SK-MEL-5 (cell line): Measurements from ENCODE around the gene CRACR2B. TPM values are rescaled to one million over a fixed set of nuclear protein-coding genes. Genes with fewer than 3 reads are reported as not detected.

ENCODE experiments used
- DNase-seq: peaks from one replicate; pipeline ENCODE4 v3.0.0-alpha.2; 2016; ENCODE audit warnings: low read depth, low spot score
- in situ Hi-C: cut with HindIII; loops from 2 replicates; pipeline ENCODE4 v1.10.0; 2016; ENCODE audit warnings: low sequenced_read_pairs, high pct_unique_total_duplicates, low pct_unique_long_range_greater_than_20kb
- total RNA-seq: library from RNA; depleted of rRNA; stranded (reverse); fragments of >200 nt; shearing (Covaris generic); gene quantifications from 2 replicates; pipeline ENCODE4 v1.2.3, GENCODE V29; 2014

Gene CRACR2B
- total RNA-seq, 1 experiment from 2014 or later, result not detected

DNA sequence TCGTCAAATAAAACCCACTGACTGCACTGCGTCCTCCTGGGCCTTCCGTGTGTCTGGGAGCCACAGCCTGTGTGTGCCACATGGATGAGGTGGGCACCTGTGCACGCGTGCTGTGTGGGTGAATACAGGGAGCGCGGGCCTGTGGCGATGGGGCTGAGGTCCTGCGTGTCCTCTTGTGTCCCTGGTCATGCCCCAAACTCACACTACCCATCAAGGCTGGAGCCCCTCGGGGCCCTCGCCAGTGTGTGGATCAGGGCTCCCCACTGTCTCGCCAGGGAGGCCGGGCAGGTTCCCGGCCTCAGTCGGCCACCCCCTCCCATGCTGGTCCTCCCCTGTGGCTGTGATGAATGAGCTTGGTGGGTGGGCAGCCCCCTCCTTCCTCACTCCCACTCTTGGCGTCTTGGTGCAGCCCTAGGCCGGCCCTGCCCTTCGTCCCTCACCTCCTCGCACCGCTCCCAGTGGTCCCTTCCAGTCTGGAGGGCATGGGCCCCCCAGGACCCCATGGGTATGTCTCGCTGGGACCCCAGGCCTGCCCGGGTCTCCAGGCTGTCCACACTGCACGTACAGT is 4.3 kb downstream of the CRACR2B start:
- DNase-seq, result no peak
- in situ Hi-C loops, result no loop called here

- in situ Hi-C loops, result no loop called here
- DNase-seq, result peak; percentile 59
Observed at GRCh38 chr11:832529-833113, 4.9 kb downstream of the CRACR2B start, which contains the start of gene CD151. TSS of gene CD151 (plus strand) at chr11:832952. CDS start at chr11:836070, 3,118 bp downstream.

- no peak for DNase-seq
- in situ Hi-C loops, result no loop called here
Observed at GRCh38 chr11:833114-833791, 5.5 kb downstream of the CRACR2B start.

GRCh38 chr11:833849-834311 is 6.2 kb downstream of the CRACR2B start:
- DNase-seq, result no peak
- in situ Hi-C loops, result no loop called here

- DNase-seq, result peak; percentile 45
- in situ Hi-C loops, result no loop called here
Observed at GRCh38 chr11:834371-835316, 6.9 kb downstream of the CRACR2B start.

- no peak for DNase-seq
- in situ Hi-C loops, result no loop called here
Observed at GRCh38 chr11:836274-836673, 8.6 kb downstream of the CRACR2B start.

- in situ Hi-C loops, result no loop called here
- no peak for DNase-seq
Observed at GRCh38 chr11:836700-837099, 9.0 kb downstream of the CRACR2B start.

DNA sequence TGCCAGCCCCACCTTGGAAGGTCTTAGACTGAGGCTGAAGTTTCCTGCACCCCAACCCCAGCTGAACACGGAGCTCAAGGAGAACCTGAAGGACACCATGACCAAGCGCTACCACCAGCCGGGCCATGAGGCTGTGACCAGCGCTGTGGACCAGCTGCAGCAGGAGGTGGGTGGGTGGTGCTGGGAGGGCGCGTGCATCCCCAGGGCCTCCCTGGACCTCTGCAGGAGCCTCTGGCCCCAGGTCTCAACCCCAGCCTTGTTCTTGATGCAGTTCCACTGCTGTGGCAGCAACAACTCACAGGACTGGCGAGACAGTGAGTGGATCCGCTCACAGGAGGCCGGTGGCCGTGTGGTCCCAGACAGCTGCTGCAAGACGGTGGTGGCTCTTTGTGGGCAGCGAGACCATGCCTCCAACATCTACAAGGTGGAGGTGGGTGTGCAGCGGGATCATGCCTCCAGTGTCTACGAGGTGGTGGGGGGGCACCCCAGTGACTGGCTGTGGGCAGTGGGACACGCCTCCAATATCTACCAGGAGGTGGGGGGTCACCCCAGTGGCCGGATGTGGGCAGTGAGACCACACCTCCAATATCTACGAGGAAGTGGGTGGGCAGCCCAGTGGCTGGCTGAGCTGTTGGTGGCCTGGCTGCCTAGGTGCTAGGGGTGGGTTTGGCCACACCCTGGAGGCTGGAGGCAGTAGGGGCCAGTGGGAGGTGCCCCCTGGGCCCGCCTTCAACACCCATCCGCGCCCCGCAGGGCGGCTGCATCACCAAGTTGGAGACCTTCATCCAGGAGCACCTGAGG is 9.7 kb downstream of the CRACR2B start:
- in situ Hi-C loops, result no loop called here
- no peak for DNase-seq

DNA sequence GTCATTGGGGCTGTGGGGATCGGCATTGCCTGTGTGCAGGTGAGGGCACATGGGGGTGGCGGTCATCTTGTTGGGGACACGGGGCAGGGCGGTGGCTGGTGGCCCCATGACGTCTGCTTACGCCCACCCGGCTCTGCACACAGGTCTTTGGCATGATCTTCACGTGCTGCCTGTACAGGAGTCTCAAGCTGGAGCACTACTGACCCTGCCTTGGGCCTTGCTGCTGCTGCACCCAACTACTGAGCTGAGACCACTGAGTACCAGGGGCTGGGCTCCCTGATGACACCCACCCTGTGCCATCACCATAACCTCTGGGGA is 10.2 kb downstream of the CRACR2B start:
- DNase-seq, result no peak
- in situ Hi-C loops, result no loop called here

- in situ Hi-C loops, result no loop called here
- DNase-seq, result peak; percentile 67
Observed at GRCh38 chr11:838441-839279, 10.9 kb downstream of the CRACR2B start.

GRCh38 chr11:839280-839623 is 11.5 kb downstream of the CRACR2B start:
- DNase-seq, result no peak
- in situ Hi-C loops, result no loop called here

DNA sequence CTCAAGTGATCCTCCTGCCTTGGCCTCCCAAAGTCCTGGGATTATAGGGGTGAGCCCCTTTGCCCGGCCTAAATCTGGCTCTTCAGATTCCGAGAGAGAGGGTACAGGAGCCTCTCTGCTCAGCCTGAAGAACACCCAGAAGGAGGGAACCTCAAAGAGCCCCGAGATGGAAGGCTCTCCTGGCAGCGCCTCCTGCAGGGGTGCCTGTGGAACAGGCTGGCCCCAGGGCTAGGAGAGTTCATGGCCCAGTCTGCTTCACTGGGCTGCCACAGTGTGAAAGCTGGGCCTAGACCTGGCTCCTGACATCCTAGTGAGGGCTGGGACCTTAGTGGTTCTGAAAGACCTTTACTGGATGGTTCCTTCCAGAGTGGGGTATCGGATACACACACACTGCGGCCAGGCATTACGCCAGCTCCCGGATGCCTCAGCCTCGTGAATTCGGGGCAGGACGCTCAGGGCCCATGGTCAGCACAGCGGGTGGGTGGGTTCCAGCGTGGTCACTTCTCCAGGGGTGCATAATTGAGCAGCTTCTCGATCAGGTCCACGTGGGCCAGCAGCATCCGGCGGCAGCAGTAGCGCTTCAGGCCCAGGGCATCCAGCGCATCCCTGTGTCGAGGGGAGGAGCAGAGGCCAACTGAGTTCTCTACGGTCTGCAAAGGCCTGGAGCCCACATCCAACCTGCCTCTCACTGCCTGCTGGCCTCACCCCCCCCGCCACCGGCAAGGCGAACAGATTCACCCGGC is 12.3 kb downstream of the CRACR2B start:
- in situ Hi-C loops, result no loop called here
- DNase-seq, result peak; percentile 46

GRCh38 chr11:841981-842369 is 14.3 kb downstream of the CRACR2B start:
- in situ Hi-C loops, result no loop called here
- DNase-seq, result no peak

DNA sequence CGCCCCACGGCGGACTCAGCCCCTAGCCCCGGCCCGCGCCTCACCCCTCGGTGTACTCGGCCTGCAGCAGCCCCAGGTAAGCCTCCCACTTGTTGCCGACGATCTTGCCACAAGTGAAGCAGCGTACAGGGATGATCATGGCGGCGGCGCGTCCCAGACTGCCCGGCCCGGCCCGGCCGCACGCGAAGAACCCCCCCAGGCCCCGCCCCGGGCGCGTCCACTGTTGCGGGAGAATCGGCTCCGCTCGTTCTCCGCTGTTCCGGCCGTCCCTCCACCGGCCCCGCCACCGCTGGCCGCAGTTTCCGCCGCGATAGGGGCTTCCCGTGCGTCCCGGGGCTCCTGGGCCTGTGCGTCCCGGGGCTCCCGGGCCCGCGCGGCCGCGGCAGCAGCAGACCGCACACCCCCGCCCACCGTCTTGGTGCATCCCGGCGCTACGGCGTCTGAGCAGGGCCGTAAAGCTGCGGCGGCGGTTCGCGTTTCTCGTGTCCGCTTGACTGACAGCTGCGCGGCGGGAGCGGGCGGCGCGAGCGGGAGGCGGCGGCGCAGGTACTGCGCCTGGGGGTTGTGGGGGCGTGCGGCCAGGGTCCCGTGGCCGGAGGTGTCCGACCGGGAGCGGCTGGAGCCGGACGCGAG is 14.8 kb downstream of the CRACR2B start, which contains the start of the genes POLR2L and TSPAN4:
TSS of gene POLR2L (minus strand) at position 160 of the 633 bp plus-strand sequence. CDS start at position 139, 21 bp downstream.
TSS of gene TSPAN4 (plus strand) at position 483 of the 633 bp plus-strand sequence. CDS start 7,453 bp downstream, outside the sequence.
- peak; percentile 86 for DNase-seq
- in situ Hi-C loops, result no loop called here

DNA sequence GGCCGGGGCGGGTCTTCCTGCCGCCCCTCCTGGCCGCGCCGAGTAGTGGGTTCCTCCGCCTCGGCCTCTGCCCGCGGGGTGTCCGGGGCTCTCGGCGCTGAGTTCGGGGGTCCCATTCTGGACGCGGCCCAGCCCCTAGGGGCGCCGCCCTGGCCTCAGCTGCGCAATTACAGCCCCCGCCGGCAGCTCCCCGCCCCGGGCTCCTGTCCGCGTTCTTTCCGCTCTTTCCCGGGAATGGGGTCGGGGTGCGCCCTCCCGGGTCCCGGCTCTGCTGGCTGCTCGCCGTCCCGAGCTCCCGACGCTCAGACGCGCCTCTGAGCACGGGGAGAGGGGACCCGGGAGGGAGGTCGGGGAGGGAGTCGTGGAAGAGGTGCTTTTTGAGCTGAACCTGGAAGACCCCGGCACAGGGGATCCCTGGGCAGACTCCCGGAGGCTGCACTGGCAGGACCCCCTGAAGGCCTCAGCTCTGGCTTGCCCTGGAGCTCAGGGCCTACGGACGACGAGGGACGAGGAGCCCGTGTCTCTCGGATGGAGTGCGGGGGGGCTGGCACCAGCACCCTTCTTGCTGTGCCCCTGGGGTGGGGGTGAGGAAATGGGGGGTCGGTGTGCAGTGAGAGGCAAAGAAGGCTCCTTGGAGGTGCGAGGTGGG is 15.5 kb downstream of the CRACR2B start:
- in situ Hi-C loops, result no loop called here
- DNase-seq, result no peak
